ENCODE measurements around the gene CDH4.
"Not testable (repeated sequence)": the region's sequence is repeated elsewhere in the genome, so short reads cannot be mapped to it uniquely, and the experiment has no call there.

DNA sequence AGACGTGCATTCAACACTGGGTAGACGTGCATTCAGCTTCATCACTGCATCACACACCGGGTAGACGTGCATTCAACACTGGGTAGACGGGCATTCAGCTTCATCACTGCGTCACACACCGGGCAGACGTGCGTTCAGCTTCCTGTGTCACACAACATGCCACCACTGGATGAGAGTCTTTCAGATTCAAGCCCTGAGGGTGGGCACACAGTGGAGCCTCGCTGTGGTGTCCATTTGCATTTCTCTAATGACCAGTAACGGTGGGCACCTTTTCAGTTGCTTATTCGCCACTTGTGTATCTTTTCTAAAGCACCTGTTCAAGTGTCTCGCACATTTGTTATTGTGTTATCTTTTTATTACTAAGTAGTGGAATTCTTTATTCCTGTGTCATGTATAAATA is 719.5 kb downstream of the CDH4 start:
- not testable (repeated sequence) for TF ChIP-seq EP300 (IDR thresholded peaks at IDR 0.05)
- TF ChIP-seq, protein P1, sequence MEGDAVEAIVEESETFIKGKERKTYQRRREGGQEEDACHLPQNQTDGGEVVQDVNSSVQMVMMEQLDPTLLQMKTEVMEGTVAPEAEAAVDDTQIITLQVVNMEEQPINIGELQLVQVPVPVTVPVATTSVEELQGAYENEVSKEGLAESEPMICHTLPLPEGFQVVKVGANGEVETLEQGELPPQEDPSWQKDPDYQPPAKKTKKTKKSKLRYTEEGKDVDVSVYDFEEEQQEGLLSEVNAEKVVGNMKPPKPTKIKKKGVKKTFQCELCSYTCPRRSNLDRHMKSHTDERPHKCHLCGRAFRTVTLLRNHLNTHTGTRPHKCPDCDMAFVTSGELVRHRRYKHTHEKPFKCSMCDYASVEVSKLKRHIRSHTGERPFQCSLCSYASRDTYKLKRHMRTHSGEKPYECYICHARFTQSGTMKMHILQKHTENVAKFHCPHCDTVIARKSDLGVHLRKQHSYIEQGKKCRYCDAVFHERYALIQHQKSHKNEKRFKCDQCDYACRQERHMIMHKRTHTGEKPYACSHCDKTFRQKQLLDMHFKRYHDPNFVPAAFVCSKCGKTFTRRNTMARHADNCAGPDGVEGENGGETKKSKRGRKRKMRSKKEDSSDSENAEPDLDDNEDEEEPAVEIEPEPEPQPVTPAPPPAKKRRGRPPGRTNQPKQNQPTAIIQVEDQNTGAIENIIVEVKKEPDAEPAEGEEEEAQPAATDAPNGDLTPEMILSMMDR (IDR thresholded peaks at IDR 0.05): not testable (repeated sequence)

All from ovary (tissue), 3 donors.